Parathyroid adenoma (tissue), 2 donors: ENCODE data around the gene HMGCS1.
"Not testable (repeated sequence)": the region's sequence is repeated elsewhere in the genome, so short reads cannot be mapped to it uniquely, and the experiment has no call there.

Source experiments
- H2AFZ ChIP-seq: fragments of 300-600 bp; sonication (generic); one replicate; pipeline ENCODE4 v1.7.0; 2017; ENCODE audit warnings: antibody characterized with exemption, mild to moderate bottlenecking
- H3K27ac ChIP-seq: fragments of 300-600 bp; sonication (generic); one replicate; pipeline ENCODE4 v1.7.0; 2017
- H3K27me3 ChIP-seq: fragments of 300-600 bp; sonication (generic); one replicate; pipeline ENCODE4 v1.7.0; 2017; ENCODE audit warnings: low read length; ENCODE audit not compliant: control insufficient read depth, insufficient read depth
- H3K36me3 ChIP-seq: fragments of 300-600 bp; sonication (generic); one replicate; pipeline ENCODE4 v1.7.0; 2017; ENCODE audit warnings: low read length; ENCODE audit not compliant: control insufficient read depth, insufficient read depth
- H3K4me1 ChIP-seq: fragments of 300-600 bp; sonication (generic); one replicate; pipeline ENCODE4 v1.7.0; 2017; ENCODE audit warnings: control low read depth
- H3K4me2 ChIP-seq: fragments of 300-600 bp; sonication (generic); one replicate; pipeline ENCODE4 v1.7.0; 2017; ENCODE audit warnings: low read length
- H3K4me3 ChIP-seq: fragments of 300-600 bp; sonication (generic); one replicate; pipeline ENCODE4 v1.7.0; 2017; ENCODE audit warnings: low read depth, low read length
- H3K79me2 ChIP-seq: fragments of 300-600 bp; sonication (generic); one replicate; pipeline ENCODE4 v1.7.0; 2017; ENCODE audit warnings: control low read depth
- H3K9ac ChIP-seq: fragments of 300-600 bp; sonication (generic); one replicate; pipeline ENCODE4 v1.7.0; 2017; ENCODE audit warnings: mild to moderate bottlenecking
- H3K9me3 ChIP-seq: fragments of 300-600 bp; sonication (generic); one replicate; pipeline ENCODE4 v1.7.0; 2017; ENCODE audit warnings: low read length; ENCODE audit not compliant: control insufficient read depth
- TF ChIP-seq, protein P1 (sequence below): fragments of 300-600 bp; sonication (generic); IDR thresholded peaks from one replicate; pipeline ENCODE4 v1.7.0; 2017; ENCODE audit warnings: antibody characterized with exemption, mild to moderate bottlenecking
- donor health status: primary hyperparathyroidism.

HMGCS1 gene

DNA sequence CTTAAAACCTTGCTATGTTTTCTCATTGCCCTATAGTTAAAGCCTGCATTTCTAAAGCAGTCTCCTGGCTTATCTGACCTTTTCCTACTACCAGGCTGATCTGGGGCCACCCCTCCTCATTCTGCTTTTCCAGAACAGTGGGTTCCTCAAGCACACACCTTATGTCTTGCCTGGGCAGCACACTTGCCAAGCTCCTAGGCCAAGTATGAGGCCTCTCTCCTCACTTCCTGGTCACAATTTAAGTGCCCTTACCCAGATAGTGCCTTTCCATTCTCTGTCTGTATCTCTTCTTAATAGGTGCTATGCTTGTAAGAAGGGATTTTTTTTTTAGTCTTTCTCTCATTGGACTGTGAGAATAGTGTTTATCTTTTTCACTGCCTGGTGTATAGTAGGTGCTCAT is 39.7 kb downstream of the HMGCS1 start:
- no peak overlapping the region for H3K4me2 ChIP-seq

DNA sequence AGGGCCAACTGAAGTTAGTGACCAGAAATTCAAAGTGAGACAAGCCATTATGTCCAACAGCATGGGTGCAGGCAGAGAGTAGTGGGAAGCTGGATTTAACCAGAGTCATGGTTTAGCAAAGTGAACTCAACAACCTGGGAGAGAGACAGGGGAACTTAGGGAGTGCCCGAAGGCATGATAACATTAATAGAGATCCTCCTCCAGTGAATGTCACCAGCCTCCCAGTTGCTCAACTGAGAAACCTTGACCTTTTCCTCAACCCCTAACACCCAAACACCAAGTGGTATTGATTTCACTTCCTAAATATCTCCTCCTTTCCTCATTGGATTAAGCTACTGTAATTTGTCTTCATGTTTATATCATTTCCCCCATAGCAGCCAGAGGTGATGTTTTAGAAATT is 42.6 kb downstream of the HMGCS1 start:
- H3K9ac ChIP-seq: no peak overlapping the region
- TF ChIP-seq, protein P1, sequence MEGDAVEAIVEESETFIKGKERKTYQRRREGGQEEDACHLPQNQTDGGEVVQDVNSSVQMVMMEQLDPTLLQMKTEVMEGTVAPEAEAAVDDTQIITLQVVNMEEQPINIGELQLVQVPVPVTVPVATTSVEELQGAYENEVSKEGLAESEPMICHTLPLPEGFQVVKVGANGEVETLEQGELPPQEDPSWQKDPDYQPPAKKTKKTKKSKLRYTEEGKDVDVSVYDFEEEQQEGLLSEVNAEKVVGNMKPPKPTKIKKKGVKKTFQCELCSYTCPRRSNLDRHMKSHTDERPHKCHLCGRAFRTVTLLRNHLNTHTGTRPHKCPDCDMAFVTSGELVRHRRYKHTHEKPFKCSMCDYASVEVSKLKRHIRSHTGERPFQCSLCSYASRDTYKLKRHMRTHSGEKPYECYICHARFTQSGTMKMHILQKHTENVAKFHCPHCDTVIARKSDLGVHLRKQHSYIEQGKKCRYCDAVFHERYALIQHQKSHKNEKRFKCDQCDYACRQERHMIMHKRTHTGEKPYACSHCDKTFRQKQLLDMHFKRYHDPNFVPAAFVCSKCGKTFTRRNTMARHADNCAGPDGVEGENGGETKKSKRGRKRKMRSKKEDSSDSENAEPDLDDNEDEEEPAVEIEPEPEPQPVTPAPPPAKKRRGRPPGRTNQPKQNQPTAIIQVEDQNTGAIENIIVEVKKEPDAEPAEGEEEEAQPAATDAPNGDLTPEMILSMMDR: no peak
- no peaks in the 10 kb centered on the region for H3K27me3 ChIP-seq
- H3K4me2 ChIP-seq: no peak overlapping the region
- no peak overlapping the region for H3K27ac ChIP-seq
- no peak overlapping the region for H2AFZ ChIP-seq
- no peaks in the 10 kb centered on the region for H3K9me3 ChIP-seq
- H3K4me1 ChIP-seq: no peaks in the 10 kb centered on the region
- H3K36me3 ChIP-seq: no peaks in the 10 kb centered on the region
- H3K79me2 ChIP-seq: no peaks in the 10 kb centered on the region
- H3K4me3 ChIP-seq: no peak overlapping the region

More for the DNA sequence above, 39.7 kb downstream of the HMGCS1 start:
- Histone ChIP-seq H3K4me3 (no peak overlapping the region), H3K4me1 (no peaks in the 10 kb centered on the region), H3K36me3 (no peaks in the 10 kb centered on the region), H3K9me3 (no peaks in the 10 kb centered on the region), H3K9ac (no peak overlapping the region), H2AFZ (no peak overlapping the region), H3K27ac (no peak overlapping the region), H3K79me2 (no peaks in the 10 kb centered on the region), H3K27me3 (no peaks in the 10 kb centered on the region)
- TF ChIP-seq, protein P1: no peak

DNA sequence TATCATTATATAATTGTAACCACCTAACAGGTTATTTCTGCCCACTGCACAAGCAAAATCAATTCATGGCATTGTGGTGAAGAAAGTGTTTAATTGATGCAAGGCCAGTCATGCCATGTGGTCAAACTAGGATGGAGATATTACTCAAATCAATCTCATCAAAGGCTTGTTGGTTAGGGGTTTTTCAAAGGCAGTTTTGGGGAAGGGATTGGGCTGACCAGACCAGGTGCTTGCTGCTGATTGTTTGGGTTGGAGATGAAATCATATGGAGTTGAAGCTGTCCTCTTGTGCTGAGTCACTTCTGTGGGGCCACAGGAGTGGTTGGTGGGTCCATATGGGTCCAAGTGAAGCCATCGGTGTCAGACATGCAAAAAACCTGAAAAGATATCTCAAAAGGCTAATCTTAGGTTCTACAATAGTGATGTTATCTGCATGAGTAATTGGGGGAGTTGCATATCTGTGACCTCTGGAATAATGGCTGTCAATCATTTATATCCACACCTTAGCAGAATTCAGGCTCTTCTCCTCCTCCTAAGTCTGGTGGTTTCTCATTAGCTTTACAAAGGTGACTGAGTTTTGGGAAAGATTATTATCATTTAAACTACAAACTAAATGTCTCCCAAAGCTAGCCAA is 44.9 kb downstream of the HMGCS1 start:
- H3K36me3 ChIP-seq: no peaks in the 10 kb centered on the region
- H3K27me3 ChIP-seq: no peaks in the 10 kb centered on the region
- no peak overlapping the region for H2AFZ ChIP-seq
- no peak overlapping the region for H3K4me2 ChIP-seq
- H3K27ac ChIP-seq: no peak overlapping the region
- H3K9ac ChIP-seq: no peak overlapping the region
- TF ChIP-seq, protein P1: no peak
- H3K4me1 ChIP-seq: no peaks in the 10 kb centered on the region
- no peaks in the 10 kb centered on the region for H3K9me3 ChIP-seq
- no peak overlapping the region for H3K4me3 ChIP-seq
- no peaks in the 10 kb centered on the region for H3K79me2 ChIP-seq

DNA sequence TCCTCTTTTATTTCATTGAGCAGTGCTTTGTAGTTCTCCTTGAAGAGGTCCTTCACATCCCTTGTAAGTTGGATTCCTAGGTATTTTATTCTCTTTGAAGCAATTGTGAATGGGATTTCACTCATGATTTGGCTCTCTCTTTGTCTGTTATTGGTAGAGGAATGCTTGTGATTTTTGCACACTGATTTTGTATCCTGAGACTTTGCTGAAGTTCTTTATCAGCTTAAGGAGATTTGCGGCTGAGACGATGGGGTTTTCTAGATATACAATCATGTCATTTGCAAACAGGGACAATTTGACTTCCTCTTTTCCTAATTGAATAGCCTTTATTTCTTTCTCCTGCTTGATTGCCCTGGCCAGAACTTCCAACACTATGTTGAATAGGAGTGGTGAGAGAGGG is 50.9 kb downstream of the HMGCS1 start:
- H3K27me3 ChIP-seq, H3K4me1 ChIP-seq, H3K27ac ChIP-seq, H3K4me2 ChIP-seq, H3K9ac ChIP-seq, H3K9me3 ChIP-seq, H2AFZ ChIP-seq, H3K36me3 ChIP-seq, H3K4me3 ChIP-seq, H3K79me2 ChIP-seq: not testable (repeated sequence)

DNA sequence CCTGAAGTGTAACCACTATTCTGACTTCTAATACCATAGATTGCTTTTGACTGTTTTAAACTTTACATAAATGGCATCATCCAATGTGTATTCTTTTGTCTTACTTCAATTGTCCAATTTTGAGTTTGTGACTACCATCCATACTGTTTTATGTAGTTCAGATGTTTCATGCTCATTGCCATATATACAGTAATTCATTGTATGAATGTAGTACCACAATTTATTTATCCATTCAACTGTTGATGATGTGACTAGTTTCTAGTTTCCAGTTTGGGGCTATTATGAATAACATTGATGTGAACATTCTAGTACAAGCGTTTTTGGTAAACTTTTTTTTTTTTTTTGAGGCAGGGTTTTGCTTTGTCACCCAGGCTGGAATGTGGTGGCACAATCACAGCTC is 55.1 kb downstream of the HMGCS1 start:
- H3K27ac ChIP-seq: no peak overlapping the region
- H3K4me2 ChIP-seq: no peak overlapping the region
- H3K4me3 ChIP-seq: no peak overlapping the region
- H3K36me3 ChIP-seq: no peaks in the 10 kb centered on the region
- no peaks in the 10 kb centered on the region for H3K9me3 ChIP-seq
- TF ChIP-seq, protein P1: no peak
- no peak overlapping the region for H3K9ac ChIP-seq
- H2AFZ ChIP-seq: no peak overlapping the region
- no peaks in the 10 kb centered on the region for H3K79me2 ChIP-seq
- no peaks in the 10 kb centered on the region for H3K4me1 ChIP-seq
- H3K27me3 ChIP-seq: no peaks in the 10 kb centered on the region
